Coronary artery (tissue), 2 donors: ENCODE results near the gene KPNA6.

ENCODE experiments used
- DNase-seq: peaks from one replicate; pipeline ENCODE4 v3.0.0-alpha.2; 2017; ENCODE audit warnings: low spot score
- H3K27ac ChIP-seq, 2 donors: fragments of 200-600 bp; sonication (generic); one replicate each; pipeline ENCODE4 v1.5.1; 2016 to 2019
- H3K4me3 ChIP-seq: fragments of 200-600 bp; sonication (generic); 2 replicates; pipeline ENCODE4 v1.5.1; 2016; ENCODE audit warnings: mild to moderate bottlenecking, moderate library complexity
- CTCF ChIP-seq: fragments of 200-600 bp; sonication (generic); IDR thresholded peaks from one replicate; pipeline ENCODE4 v1.5.1; 2019; ENCODE audit warnings: antibody characterized with exemption

The KPNA6 gene

GRCh38 chr1:32221581-32221979, 113.7 kb downstream of the KPNA6 start:
- DNase-seq = no peak
- TF ChIP-seq CTCF = no peak
- Histone ChIP-seq H3K27ac (peak overlapping the region; percentile 84 to 97), H3K4me3 (peak overlapping the region; percentile 94)

GRCh38 chr1:32221980-32222755, 114.3 kb downstream of the KPNA6 start, which contains the start of the genes EIF3I and TMEM234:
EIF3I (plus strand) TSS chr1:32222407; CDS start chr1:32222442, 35 bp downstream.
TMEM234 (minus strand) TSS chr1:32222353; CDS start chr1:32222322, 31 bp downstream.
- H3K4me3 ChIP-seq = peak within 1 kb of the TSS; percentile 94
- H3K27ac ChIP-seq = peak within 1 kb of the TSS; percentile 84 to 97
- no peak for TF ChIP-seq CTCF
- DNase-seq = peak; percentile 95

GRCh38 chr1:32223683-32224082, 115.8 kb downstream of the KPNA6 start:
- Histone ChIP-seq H3K27ac (peak overlapping the region in 1 of 2 donors; percentile 97), H3K4me3 (peak overlapping the region; percentile 94)
- no peak for DNase-seq
- no peak for TF ChIP-seq CTCF

GRCh38 chr1:32224285-32224684, 116.4 kb downstream of the KPNA6 start:
- peak overlapping the region in 1 of 2 donors; percentile 5 for H3K27ac ChIP-seq
- TF ChIP-seq CTCF = no peak
- no peak for DNase-seq
- H3K4me3 ChIP-seq = no peak overlapping the region
